OCI-LY7 (cell line): ENCODE results near the gene NEMP1.

Experiments used
- EZH2phosphoT487 ChIP-seq: fragments of 200-600 bp; sonication (generic); IDR thresholded peaks from 2 replicates; pipeline ENCODE4 v1.6.1; 2018; ENCODE audit warnings: low read depth, borderline replicate concordance, mild to moderate bottlenecking, mixed run types, antibody characterized with exemption, low read length, moderate library complexity, mixed read lengths
- TF ChIP-seq, protein P1 (sequence below): fragments of 200-600 bp; sonication (generic); conservative IDR thresholded peaks from 2 replicates; pipeline ENCODE4 v1.5.1; 2014; ENCODE audit warnings: mild to moderate bottlenecking, antibody characterized with exemption, low read length, moderate library complexity, mixed read lengths

DNA sequence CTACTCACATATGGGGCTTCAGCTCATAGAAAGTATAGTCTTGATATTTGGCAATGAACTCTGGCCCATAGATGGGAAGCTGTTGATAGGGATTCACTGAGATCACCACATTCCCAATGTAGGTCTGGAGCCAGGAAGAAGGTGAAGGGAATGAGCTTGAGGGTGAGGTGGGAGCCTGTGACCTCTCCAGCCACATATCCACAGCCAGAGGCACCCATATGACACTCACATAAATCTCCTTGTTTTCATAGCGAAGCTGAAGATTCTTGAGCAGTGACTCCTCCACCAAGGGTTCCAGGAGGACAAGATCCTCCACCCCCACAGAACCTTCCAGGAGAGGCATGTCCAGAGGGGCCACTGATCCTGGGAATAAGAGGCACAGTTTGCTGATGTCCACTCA, 30.6 kb downstream of the NEMP1 start:
- TF ChIP-seq, protein P1, sequence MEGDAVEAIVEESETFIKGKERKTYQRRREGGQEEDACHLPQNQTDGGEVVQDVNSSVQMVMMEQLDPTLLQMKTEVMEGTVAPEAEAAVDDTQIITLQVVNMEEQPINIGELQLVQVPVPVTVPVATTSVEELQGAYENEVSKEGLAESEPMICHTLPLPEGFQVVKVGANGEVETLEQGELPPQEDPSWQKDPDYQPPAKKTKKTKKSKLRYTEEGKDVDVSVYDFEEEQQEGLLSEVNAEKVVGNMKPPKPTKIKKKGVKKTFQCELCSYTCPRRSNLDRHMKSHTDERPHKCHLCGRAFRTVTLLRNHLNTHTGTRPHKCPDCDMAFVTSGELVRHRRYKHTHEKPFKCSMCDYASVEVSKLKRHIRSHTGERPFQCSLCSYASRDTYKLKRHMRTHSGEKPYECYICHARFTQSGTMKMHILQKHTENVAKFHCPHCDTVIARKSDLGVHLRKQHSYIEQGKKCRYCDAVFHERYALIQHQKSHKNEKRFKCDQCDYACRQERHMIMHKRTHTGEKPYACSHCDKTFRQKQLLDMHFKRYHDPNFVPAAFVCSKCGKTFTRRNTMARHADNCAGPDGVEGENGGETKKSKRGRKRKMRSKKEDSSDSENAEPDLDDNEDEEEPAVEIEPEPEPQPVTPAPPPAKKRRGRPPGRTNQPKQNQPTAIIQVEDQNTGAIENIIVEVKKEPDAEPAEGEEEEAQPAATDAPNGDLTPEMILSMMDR, result no peak
- no peak for TF ChIP-seq EZH2phosphoT487
